GM23248 (cell line): ENCODE measurements around the gene SEMA5A.

Source experiments
- EZH2 ChIP-seq: fragments of 200-600 bp; sonication (generic); IDR thresholded peaks from 2 replicates; pipeline ENCODE4 v1.6.1; 2018; ENCODE audit warnings: antibody characterized with exemption, mild to moderate bottlenecking; ENCODE audit not compliant: insufficient read depth, poor library complexity, severe bottlenecking
- EZH2phosphoT487 ChIP-seq: fragments of 200-600 bp; sonication (generic); IDR thresholded peaks from 2 replicates; pipeline ENCODE4 v1.6.1; 2018; ENCODE audit warnings: antibody characterized with exemption, moderate library complexity, mild to moderate bottlenecking, low read depth; ENCODE audit not compliant: insufficient read depth

DNA sequence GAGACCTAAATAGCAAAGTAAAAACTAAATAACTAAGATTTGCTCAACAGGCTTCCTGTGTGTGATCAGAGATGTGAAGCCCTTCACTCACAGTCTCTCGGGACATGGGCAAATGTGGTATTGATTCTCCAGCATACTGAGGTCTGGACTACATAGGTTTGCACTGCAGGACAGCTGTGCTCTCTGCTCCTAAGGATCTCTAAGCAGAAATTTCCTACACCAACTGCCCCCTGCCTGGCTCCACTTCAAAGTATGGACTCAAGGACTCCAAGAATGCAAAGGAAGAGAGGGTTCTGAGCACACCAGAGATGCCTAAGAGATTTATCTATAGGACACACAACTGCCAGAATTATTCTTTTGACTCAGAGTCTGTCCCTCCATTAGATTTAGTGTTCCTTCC is 487.2 kb downstream of the SEMA5A start:
- TF ChIP-seq EZH2: no peak
- no peak for TF ChIP-seq EZH2phosphoT487
